Measurements from ENCODE around the gene ATP6V1G2. TPM values are rescaled to one million over a fixed set of nuclear protein-coding genes. Genes with fewer than 3 reads are reported as not detected.

ATP6V1G2 gene
- total and polyA plus RNA-seq, 4 donors: 0.28 to 1.5 (median 0.52) TPM

GRCh38 chr6:31533455-31533841 is 13.0 kb downstream of the ATP6V1G2 start:
- Histone ChIP-seq H3K27ac (ENCODE audit: low read depth in 1 of 2, low read length in 1 of 2) (no peak overlapping the region), H3K4me3 (no peak overlapping the region), H3K9me3 (ENCODE audit: control insufficient read depth in 4 of 4, insufficient read depth in 3 of 4, low read length in 3 of 4) (no peaks in the 10 kb centered on the region), H3K9ac (ENCODE audit: insufficient read depth in 1 of 2, low read length in 2 of 2) (no peak overlapping the region), H3K4me1 (ENCODE audit: control insufficient read depth in 5 of 5, insufficient read depth in 5 of 5, low read length in 5 of 5) (peaks cover 0 to 6% (median 0%) of the 10 kb centered on the region in 5 donors), H3K36me3 (ENCODE audit: control insufficient read depth in 4 of 4, insufficient read depth in 4 of 4, low read length in 4 of 4) (peaks cover 45 to 63% (median 54%) of the 10 kb centered on the region in 4 donors), H3K27me3 (ENCODE audit: control insufficient read depth in 3 of 3, insufficient read depth in 3 of 3, low read length in 2 of 3) (no peaks in the 10 kb centered on the region)
- WGBS, 2 donors: 82 to 90% methylated on average over 1 of the region's 1 CpG
- TF ChIP-seq, protein P1, sequence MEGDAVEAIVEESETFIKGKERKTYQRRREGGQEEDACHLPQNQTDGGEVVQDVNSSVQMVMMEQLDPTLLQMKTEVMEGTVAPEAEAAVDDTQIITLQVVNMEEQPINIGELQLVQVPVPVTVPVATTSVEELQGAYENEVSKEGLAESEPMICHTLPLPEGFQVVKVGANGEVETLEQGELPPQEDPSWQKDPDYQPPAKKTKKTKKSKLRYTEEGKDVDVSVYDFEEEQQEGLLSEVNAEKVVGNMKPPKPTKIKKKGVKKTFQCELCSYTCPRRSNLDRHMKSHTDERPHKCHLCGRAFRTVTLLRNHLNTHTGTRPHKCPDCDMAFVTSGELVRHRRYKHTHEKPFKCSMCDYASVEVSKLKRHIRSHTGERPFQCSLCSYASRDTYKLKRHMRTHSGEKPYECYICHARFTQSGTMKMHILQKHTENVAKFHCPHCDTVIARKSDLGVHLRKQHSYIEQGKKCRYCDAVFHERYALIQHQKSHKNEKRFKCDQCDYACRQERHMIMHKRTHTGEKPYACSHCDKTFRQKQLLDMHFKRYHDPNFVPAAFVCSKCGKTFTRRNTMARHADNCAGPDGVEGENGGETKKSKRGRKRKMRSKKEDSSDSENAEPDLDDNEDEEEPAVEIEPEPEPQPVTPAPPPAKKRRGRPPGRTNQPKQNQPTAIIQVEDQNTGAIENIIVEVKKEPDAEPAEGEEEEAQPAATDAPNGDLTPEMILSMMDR (IDR thresholded peaks at IDR 0.05; ENCODE audit: control extremely low read depth, extremely low read depth): no peak
- no peak for ATAC-seq (ENCODE audit: insufficient read depth, low FRiP score)
- no peak for DNase-seq

- H3K36me3 ChIP-seq (ENCODE audit: control insufficient read depth in 4 of 4, insufficient read depth in 4 of 4, low read length in 4 of 4): peaks cover 39 to 60% (median 51%) of the 10 kb centered on the region in 4 donors
- no peak for DNase-seq
- H3K4me3 ChIP-seq: no peak overlapping the region
- no peak for ATAC-seq (ENCODE audit: insufficient read depth, low FRiP score)
- peaks cover 0 to 6% (median 0%) of the 10 kb centered on the region in 5 donors for H3K4me1 ChIP-seq (ENCODE audit: control insufficient read depth in 5 of 5, insufficient read depth in 5 of 5, low read length in 5 of 5)
- TF ChIP-seq, protein P1 (IDR thresholded peaks at IDR 0.05; ENCODE audit: control extremely low read depth, extremely low read depth): no peak
- H3K27me3 ChIP-seq (ENCODE audit: control insufficient read depth in 3 of 3, insufficient read depth in 3 of 3, low read length in 2 of 3): no peaks in the 10 kb centered on the region
- H3K9ac ChIP-seq (ENCODE audit: insufficient read depth in 1 of 2, low read length in 2 of 2): no peak overlapping the region
- H3K9me3 ChIP-seq (ENCODE audit: control insufficient read depth in 4 of 4, insufficient read depth in 3 of 4, low read length in 3 of 4): no peaks in the 10 kb centered on the region
- H3K27ac ChIP-seq (ENCODE audit: low read depth in 1 of 2, low read length in 1 of 2): no peak overlapping the region
- 67 to 72% methylated on average over 9 of the region's 9 CpGs for WGBS, 2 donors
These were observed 13.6 kb downstream of the ATP6V1G2 start for GRCh38 chr6:31532644-31533454.

GRCh38 chr6:31531771-31532643 is 14.4 kb downstream of the ATP6V1G2 start:
- Histone ChIP-seq H3K4me1 (ENCODE audit: control insufficient read depth in 5 of 5, insufficient read depth in 5 of 5, low read length in 5 of 5) (peaks cover 0 to 6% (median 0%) of the 10 kb centered on the region in 5 donors), H3K36me3 (ENCODE audit: control insufficient read depth in 4 of 4, insufficient read depth in 4 of 4, low read length in 4 of 4) (peaks cover 38 to 59% (median 49%) of the 10 kb centered on the region in 4 donors), H3K27me3 (ENCODE audit: control insufficient read depth in 3 of 3, insufficient read depth in 3 of 3, low read length in 2 of 3) (no peaks in the 10 kb centered on the region), H3K9ac (ENCODE audit: insufficient read depth in 1 of 2, low read length in 2 of 2) (no peak overlapping the region), H3K4me3 (no peak overlapping the region), H3K9me3 (ENCODE audit: control insufficient read depth in 4 of 4, insufficient read depth in 3 of 4, low read length in 3 of 4) (no peaks in the 10 kb centered on the region), H3K27ac (ENCODE audit: low read depth in 1 of 2, low read length in 1 of 2) (no peak overlapping the region)
- WGBS, 2 donors: 75 to 77% methylated on average over 9 of the region's 9 CpGs
- ATAC-seq (ENCODE audit: insufficient read depth, low FRiP score): no peak
- TF ChIP-seq, protein P1 (IDR thresholded peaks at IDR 0.05; ENCODE audit: control extremely low read depth, extremely low read depth): no peak
- no peak for DNase-seq

All from lung (tissue), 12 donors.